GM20431 (cell line): ENCODE results near the gene AP2M1.
"Not testable (repeated sequence)": the region's sequence is repeated elsewhere in the genome, so short reads cannot be mapped to it uniquely, and the experiment has no call there.

Experiments used
- in situ Hi-C: fragments of 300-500 bp; cut with MseI, MboI; formaldehyde crosslinking; loops from one replicate; pipeline ENCODE4 v1.15.0; 2020; ENCODE audit warnings: low sequenced_read_pairs; ENCODE audit not compliant: unreplicated experiment

AP2M1 gene

DNA sequence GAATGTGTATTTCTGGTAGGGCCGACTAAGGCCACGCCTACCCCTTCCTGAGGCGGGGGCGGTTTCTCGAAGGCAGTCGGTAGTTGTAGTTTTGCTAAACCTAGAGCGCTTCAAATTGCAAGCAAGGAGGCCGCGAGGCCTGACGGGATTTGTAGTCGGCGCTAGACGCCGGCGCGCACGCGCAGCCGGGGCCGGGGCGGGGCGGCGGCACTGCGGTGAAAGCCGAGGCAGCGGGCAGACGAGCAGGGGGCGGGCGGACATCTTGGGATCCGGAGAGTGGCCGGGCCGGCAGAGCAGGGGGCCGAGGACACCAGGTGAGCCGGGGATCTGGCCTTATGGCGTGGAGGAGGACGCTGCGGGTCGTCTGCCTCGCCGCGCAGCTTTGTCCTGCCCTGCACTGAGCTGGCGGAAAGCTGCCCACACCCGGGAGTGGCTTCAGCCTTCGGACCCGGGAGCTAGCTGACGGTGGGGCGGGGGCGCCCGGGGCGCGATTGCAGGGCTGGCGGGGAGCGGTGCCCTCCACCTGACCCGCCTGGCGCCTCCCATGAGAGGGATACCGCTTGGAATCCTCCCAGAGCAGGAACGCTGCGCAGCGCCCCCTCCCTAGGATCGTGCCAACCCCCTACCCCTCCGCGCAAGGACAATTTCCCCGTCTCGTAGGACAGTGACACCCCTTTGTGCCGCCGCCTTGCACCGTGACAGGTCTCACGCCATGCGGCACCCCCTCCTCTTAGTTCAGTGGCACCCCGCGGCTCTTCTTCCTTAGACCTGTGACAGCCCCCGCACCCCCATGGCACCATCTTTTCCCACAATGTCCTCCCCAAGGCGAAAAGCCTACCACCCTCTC, at the start of gene AP2M1:
Gene AP2M1, plus strand, starts transcription at position 210 of the 847 bp plus-strand sequence. CDS start 2,139 bp downstream, outside the sequence.
- in situ Hi-C loops: no loop called here

DNA sequence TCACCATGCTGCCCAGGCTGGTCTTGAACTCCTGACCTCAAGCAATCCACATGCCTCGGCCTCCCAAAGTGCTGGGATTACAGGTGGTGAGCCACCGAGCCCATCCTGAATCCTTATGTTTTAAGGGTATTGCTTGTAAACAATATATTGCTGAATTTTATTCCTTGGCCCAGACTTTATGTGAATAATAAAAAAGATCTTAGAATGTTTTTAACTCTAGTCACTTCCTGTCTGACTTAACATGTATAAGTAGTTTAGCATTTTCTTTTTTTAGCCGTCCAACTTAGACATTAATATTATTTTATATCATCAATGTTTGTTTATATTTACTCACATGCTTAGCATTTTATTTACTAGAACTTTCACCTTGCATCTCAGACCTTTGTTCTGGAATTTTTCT, 48.6 kb upstream of the AP2M1 start:
- in situ Hi-C loops: no loop called here

DNA sequence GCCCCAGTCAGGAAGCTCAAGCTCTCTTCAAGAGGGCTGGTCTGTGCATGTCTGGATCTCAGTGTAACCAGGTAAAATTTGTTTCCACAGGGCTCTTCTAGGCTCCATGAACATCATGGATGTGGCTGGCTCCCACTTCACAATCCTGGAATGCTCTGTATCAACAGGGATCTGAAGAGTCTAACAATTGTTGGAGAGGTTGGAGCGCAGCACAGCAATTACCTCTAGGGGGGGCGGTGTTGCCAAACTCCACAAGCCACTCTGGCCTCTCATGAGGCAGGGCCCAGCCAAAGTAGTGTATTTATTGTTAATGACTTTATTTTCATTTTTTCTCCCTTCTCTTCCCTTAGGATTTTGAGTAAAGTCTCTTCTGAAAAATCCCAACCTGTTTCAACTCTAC, 45.6 kb upstream of the AP2M1 start:
- in situ Hi-C loops: no loop called here

DNA sequence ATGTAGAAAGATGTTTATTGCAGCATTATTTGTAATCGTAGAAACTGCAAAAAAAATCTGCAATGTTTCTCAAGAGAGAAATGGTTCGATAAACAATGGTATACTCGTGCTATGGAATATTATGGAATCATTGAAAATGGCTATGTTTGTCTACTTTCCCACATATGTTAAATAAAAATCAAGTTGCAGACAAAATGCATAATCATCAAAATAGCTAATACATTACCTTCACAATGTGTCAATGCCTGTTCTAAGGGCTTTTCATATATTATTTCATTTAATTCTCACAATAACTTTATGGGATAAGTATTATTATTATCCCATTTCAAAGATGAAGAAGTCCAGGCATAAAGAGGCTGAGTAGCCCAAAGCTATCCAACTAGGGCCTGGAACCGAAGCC, 41.7 kb upstream of the AP2M1 start:
- in situ Hi-C loops: no loop called here

DNA sequence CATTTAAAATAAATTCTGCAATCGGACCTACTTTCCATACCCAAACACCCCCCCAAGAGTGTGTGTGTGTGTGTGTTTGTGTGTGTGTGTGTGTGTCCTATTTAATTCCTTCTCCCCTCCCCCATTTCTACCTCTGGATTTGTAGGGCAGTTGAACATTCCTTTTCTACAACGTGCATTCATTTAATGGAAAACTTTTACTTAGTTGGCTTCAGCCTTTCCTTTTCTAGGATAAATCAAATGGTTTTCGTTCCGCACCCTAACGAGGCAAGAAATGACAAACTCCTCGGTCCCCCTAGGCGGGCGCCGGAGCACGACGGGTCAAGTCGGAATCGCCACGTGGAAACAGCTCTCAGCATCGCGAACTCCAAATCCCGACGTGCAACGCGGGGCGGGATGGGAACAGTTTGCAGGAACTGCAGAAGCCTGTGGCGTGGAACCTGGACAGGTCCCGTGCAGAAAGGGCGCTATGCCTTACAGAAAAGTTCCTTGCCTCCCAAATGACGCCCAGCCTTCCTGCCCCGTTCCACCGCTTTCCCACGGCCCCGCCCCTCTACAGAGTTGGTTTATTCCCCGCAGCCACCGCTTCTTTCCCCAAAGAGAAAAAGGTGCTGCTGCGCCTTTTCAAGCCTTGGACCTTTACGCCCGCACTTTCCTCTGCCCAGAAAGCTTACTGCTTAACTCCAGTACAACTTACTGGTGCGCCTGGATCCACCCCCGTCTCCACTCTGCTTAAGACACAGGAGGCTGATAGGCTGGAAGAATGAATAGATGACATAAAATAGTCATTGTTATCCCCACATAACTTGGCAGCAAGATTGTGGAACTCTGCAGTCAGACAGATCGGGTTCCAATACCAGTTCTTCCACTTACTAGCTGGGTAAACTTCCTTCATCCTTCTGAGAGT, 40.6 kb upstream of the AP2M1 start:
- in situ Hi-C loops: no loop called here

DNA sequence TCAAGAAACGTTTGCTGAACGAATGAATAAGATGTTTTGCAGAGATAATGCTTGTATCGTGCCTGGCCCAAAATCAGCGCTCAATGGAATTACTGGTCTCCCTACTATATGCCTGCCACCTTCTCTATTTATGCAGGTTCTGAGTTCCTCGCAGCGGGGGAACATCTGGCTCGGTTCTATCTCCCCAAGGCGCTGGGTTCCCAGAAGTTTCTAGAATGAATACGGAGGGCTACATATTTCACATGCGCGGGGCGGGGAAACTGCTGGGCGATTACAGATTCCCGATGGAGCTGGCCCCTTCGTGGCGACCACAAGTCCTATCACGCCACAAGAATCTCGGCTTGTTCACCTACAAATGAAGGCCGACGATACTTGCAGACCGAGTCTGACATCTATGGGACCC, 39.9 kb upstream of the AP2M1 start:
- in situ Hi-C loops: no loop called here

DNA sequence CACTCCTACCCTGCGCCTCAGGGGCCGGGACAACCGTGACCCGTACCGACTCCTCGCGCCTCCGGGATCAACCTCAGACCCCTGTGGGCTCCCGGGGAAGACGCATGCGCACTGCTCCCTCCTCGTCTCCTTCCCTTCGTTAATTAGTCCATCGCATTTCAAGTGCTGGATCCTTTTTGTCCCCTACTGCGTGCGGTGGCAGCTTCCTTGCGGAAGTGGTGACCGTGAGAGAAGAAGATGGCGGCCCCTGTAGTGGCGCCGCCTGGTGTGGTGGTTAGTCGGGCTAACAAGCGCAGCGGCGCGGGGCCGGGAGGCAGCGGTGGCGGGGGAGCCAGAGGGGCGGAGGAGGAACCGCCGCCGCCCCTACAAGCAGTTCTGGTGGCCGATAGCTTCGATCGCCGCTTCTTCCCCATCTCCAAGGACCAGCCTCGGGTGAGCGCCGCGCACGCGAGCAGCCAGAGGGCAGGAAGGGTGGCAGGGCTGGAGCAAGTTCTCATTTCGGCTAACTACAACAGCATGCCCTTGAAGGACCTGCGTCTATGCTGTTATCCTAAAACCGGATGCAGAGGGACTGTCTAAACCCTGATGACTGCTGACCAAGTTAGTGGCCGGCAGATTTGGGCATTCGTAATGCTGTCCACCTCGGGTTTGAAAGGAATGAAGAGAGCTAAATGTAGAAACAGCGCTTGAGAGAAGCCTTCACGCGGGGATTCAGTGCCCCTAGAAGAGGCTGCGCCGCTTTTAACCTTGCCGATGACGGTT, 39.3 kb upstream of the AP2M1 start, which contains the start of gene EIF2B5:
Gene EIF2B5, plus strand, starts transcription at position 210 of the 762 bp plus-strand sequence. Its CDS starts 28 bp downstream, at position 238.
- in situ Hi-C loops: no loop called here

DNA sequence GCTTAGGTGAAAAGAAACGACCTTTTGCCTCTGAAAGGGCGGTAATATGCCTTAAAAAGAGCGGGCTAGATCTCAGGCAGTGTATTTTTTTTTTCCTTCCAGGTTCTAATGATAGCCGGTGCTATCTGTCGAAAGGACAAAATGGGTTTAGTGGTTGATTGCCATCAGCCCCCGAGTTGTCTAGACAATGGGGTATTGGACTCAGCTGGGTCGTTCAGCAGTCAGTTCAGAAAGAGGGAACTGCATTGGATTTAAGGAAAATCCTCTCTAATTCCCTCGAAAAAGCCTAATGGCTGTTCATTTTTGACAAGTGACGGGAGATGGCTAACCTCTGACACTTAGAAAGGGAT, 38.8 kb upstream of the AP2M1 start:
- in situ Hi-C loops: no loop called here

DNA sequence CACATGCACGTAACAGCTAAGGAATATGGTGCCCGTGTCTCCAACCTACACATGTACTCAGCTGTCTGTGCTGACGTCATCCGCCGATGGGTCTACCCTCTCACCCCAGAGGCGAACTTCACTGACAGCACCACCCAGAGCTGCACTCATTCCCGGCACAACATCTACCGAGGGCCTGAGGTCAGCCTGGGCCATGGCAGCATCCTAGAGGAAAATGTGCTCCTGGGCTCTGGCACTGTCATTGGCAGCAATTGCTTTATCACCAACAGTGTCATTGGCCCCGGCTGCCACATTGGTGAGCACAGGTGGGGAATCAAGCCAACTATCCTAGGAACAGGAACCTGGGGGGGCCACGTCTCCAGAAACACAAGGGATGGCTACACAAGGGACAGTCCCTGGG, 34.2 kb upstream of the AP2M1 start:
- in situ Hi-C loops: no loop called here

DNA sequence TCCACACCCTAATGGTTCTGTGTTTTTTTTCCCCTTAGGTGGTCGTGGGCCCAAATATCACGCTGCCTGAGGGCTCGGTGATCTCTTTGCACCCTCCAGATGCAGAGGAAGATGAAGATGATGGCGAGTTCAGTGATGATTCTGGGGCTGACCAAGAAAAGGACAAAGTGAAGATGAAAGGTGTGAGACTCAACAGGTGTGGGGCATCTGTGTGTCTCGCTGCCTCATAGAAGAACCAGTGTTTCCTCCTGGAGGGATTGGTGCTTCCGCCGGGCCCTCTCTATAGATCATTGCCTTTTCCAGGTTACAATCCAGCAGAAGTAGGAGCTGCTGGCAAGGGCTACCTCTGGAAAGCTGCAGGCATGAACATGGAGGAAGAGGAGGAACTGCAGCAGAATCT, 32.5 kb upstream of the AP2M1 start:
- in situ Hi-C loops: no loop called here

DNA sequence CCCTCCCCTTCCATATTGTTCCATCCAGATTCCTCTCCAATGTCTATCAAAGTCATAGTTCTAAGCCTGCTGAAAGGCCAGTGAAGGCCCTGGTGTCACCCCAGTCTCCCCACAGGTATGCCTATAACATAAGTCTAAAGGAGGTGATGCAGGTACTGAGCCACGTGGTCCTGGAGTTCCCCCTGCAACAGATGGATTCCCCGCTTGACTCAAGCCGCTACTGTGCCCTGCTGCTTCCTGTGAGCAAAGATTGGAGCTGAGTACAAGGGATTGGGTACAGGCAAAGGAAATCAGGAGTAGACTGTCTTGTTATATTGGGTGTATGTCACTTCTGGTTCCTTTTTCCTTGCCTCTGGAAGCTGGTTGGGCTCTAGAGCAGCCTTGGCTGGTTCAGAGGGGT, 31.3 kb upstream of the AP2M1 start:
- in situ Hi-C loops: no loop called here

DNA sequence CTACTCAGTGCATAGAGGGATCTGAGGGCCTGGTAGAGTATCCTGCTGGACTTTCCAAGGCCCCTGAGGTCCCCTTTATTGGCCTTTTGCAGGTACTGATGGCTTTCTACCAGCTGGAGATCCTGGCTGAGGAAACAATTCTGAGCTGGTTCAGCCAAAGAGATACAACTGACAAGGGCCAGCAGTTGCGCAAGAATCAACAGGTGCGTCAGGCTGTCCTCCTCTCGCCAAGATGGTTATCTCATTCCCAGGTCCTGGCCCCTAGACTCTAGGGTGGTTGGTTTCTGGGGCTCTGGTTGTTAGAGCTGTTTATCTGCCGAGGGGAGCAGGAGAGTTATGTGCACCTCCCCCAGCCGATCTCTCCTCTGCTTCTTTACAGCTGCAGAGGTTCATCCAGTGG, 30.1 kb upstream of the AP2M1 start:
- in situ Hi-C loops: no loop called here

DNA sequence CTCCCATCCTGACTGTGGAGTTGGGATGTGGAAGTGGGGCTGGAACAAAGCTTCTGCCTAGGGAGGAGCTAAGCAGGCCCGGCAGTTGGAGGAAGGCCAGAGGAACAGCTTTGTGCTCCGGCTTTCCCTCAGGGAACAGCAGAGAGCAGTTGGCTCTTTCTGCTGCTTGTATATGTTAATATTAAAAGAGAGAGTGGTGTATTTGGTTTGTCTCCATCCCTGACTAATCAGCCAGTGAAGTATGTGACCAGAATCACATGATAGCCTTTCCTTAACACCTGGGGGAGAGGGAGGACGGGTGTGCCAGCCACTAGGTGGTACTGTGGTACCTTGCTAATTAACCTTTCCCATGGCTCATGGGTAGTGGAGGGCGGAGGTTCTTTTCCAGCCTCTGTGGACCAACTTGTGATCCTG, 29.5 kb upstream of the AP2M1 start:
- in situ Hi-C loops: no loop called here

DNA sequence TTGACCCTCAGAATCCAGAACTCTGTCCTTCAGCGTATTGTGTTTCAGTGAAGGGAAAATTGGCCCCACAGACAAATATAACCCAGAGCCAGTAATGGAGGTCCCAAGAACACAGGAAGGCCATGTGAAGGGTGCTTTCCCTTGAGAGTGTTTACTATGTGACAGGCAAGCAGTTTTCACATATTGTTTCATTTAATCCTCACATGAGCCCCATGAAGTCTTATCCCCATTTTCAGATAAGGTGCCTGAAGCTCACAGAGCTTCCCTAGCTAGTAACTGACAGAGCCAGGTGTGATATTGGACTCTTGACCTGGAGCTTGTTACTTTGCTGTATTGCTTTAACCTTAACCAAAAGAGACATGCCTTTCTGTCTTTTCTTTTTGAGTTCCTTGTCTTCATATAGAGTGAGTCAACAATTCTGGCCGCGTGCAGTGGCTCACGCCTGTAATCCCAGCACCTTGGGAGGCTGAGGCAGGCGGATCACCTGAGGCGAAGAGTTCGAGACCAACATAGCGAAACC, 28.8 kb upstream of the AP2M1 start:
- in situ Hi-C loops: no loop called here

DNA sequence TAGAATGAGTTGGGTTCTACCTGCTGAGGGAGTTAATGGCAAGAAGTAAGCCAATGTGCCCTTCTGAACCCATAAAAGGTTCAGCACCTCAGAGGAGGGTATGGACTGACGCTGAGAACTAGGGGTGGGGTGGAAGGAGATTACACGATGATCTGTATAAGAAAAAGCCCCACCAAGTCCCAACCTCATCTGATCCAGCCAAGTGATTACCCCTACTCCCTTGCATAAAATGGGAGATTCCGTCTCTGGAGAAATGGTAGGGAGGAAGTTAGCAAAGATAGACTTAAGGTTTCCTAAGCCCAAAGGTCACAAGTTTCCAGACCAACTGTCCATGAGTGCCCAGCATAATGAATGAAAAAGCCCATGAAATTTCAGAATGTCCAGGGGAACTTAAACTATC, 26.6 kb upstream of the AP2M1 start:
- in situ Hi-C loops: no loop called here

DNA sequence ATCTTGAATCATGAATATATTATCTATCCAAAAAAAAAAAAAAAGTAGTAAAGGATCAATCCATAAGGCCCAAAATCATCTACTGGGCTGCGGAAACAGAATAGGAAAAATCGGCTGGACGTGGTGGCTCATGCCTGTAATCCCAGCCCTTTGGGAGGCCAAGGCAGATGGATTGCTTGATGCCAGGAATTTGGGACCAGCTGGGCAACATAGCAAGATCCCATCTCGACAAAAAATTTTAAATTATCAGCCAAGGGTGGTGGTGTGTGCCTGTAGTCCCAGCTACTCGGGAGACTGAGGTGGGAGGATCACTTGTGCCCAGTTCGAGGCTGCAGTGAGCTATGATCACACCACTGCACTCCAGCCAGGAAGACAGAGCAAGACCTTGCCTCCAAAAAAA, 25.5 kb upstream of the AP2M1 start:
- in situ Hi-C loops: no loop called here

DNA sequence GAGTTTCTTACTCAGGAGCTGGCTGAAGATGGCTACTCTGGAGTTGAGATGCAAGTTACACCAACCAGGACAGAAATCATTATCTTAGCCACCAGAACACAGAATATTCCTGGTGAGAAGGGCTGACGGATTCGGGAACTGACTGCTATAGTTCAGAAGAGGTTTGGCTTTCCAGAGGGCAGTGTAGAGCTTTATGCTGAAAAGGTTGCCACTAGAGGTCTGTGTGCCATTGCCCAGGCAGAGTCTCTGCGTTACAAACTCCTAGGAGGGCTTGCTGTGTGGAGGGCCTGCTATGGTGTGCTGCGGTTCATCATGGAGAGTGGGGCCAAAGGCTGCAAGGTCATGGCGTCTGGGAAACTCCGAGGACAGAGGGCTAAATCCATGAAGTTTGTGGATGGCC, 24.9 kb upstream of the AP2M1 start:
- in situ Hi-C loops: not testable (repeated sequence)

DNA sequence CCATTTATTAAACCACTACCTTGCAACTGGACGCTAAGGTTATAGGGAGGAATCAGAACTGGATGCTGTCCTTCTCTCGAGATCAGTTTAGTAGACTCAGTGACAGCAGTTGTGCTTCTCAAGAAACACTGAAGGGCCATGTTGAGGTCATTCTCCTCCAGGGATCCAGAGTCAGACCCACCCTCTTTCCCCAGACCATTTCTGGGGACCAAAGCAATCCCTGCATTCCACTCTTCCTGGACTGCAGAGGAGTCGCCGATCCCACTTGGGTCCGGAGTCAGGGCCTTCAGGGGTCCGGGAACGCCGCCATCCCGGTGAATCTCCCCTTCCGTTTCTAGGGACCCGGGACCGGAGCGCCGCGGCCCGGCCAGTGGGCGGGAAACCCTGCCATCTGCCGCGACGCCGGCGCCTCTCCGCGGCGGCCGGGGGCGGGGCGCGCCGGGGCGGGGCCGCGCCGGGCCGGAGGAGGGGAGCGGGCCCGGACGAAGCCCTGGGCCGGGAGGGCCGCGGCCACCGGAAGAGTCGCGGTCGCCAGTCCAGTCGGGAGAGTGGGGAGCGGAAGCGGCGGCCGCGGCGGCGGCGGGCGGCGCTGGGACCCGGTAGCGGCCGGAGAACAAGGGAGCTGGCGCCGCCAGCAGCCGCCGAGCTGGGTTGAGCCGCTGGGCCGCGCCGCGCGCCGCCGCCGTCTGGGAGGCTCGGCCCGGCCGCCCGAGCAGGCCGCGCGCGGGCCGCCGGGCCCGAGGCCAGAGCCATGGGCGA, 19.6 kb upstream of the AP2M1 start, which contains the start of gene DVL3:
Gene DVL3, plus strand, starts transcription at position 493 of the 759 bp plus-strand sequence. Its CDS starts 259 bp downstream, at position 752.
- in situ Hi-C loops: no loop called here
